GM19025 (cell line): ENCODE data around the gene RIMBP3B.
"Not testable (repeated sequence)": the region's sequence is repeated elsewhere in the genome, so short reads cannot be mapped to it uniquely, and the experiment has no call there.

ENCODE experiments used
- ATAC-seq: cut with Tn5 transposase; IDR thresholded peaks from one replicate; pipeline ENCODE4 v1.9.1; 2021; ENCODE audit warnings: mild to moderate bottlenecking, low read depth, moderate library complexity; ENCODE audit not compliant: unreplicated experiment

RIMBP3B gene

GRCh38 chr22:21383701-21384467, at the start of gene RIMBP3B:
TSS of gene RIMBP3B (plus strand) at chr22:21383751. CDS start at chr22:21383859, 108 bp downstream.
- ATAC-seq = not testable (repeated sequence)

GRCh38 chr22:21357527-21357926, 26.0 kb upstream of the RIMBP3B start:
- not testable (repeated sequence) for ATAC-seq

- ATAC-seq = not testable (repeated sequence)
These were observed 23.0 kb upstream of the RIMBP3B start for GRCh38 chr22:21360525-21360924.

GRCh38 chr22:21362473-21362872, 21.1 kb upstream of the RIMBP3B start:
- not testable (repeated sequence) for ATAC-seq

- ATAC-seq = not testable (repeated sequence)
These were observed 20.5 kb upstream of the RIMBP3B start for GRCh38 chr22:21363061-21363460.

GRCh38 chr22:21363803-21364202, 19.7 kb upstream of the RIMBP3B start:
- ATAC-seq = not testable (repeated sequence)

- not testable (repeated sequence) for ATAC-seq
These were observed 19.2 kb upstream of the RIMBP3B start for GRCh38 chr22:21364362-21364761.

- ATAC-seq = not testable (repeated sequence)
These were observed 18.2 kb upstream of the RIMBP3B start for GRCh38 chr22:21365337-21365736.

- not testable (repeated sequence) for ATAC-seq
These were observed 14.8 kb upstream of the RIMBP3B start for GRCh38 chr22:21368603-21369310.

- ATAC-seq = not testable (repeated sequence)
These were observed 7.7 kb upstream of the RIMBP3B start for GRCh38 chr22:21375880-21376279.

GRCh38 chr22:21384468-21385357, 1.2 kb downstream of the RIMBP3B start:
- not testable (repeated sequence) for ATAC-seq

- not testable (repeated sequence) for ATAC-seq
These were observed 5.9 kb downstream of the RIMBP3B start for GRCh38 chr22:21389480-21389879.

- not testable (repeated sequence) for ATAC-seq
These were observed 6.5 kb downstream of the RIMBP3B start for GRCh38 chr22:21390013-21390412.

- ATAC-seq = not testable (repeated sequence)
These were observed 11.1 kb downstream of the RIMBP3B start for GRCh38 chr22:21394613-21395012.

GRCh38 chr22:21401197-21401969, 17.8 kb downstream of the RIMBP3B start:
- ATAC-seq = not testable (repeated sequence)

- not testable (repeated sequence) for ATAC-seq
These were observed 19.3 kb downstream of the RIMBP3B start for GRCh38 chr22:21402763-21403314.

- ATAC-seq = not testable (repeated sequence)
These were observed 23.6 kb downstream of the RIMBP3B start for GRCh38 chr22:21407139-21407538.

- ATAC-seq = not testable (repeated sequence)
These were observed 24.2 kb downstream of the RIMBP3B start for GRCh38 chr22:21407792-21408191.

GRCh38 chr22:21416375-21416774, 32.8 kb downstream of the RIMBP3B start:
- not testable (repeated sequence) for ATAC-seq
